ENCODE data around the gene SNED1.

Gene SNED1

GRCh38 chr2:241047253-241048010 is 49.0 kb downstream of the SNED1 start:
- Histone ChIP-seq H3K9ac (no peak overlapping the region), H3K4me1 (ENCODE audit: low read depth, poor library complexity, severe bottlenecking) (no peaks in the 10 kb centered on the region), H3K4me2 (no peak overlapping the region), H3K27me3 (ENCODE audit: insufficient read depth, low read depth) (peaks cover 20% of the 10 kb centered on the region; the same call in 1 of the 2 replicates), H4K20me1 (ENCODE audit: insufficient read depth) (no peaks in the 10 kb centered on the region), H3K27ac (no peak overlapping the region), H3K4me3 (IDR thresholded peaks at IDR 0.05; ENCODE audit: insufficient read depth, low read depth, low read length) (no peak overlapping the region), H2AFZ (ENCODE audit: low read depth) (no peak overlapping the region), H3K36me3 (ENCODE audit: insufficient read depth) (no peaks in the 10 kb centered on the region), H3K79me2 (ENCODE audit: insufficient read depth, low read depth) (no peaks in the 10 kb centered on the region)
- TF ChIP-seq CTCF (conservative IDR thresholded peaks at IDR 0.05; ENCODE audit: low read depth, low read length) = no peak

- Histone ChIP-seq H3K27ac (no peak overlapping the region), H3K36me3 (ENCODE audit: insufficient read depth) (no peaks in the 10 kb centered on the region), H2AFZ (ENCODE audit: low read depth) (no peak overlapping the region), H4K20me1 (ENCODE audit: insufficient read depth) (no peaks in the 10 kb centered on the region), H3K4me3 (IDR thresholded peaks at IDR 0.05; ENCODE audit: insufficient read depth, low read depth, low read length) (no peak overlapping the region), H3K79me2 (ENCODE audit: insufficient read depth, low read depth) (no peaks in the 10 kb centered on the region), H3K27me3 (ENCODE audit: insufficient read depth, low read depth) (peaks cover 14% of the 10 kb centered on the region; the same call in 1 of the 2 replicates), H3K4me1 (ENCODE audit: low read depth, poor library complexity, severe bottlenecking) (no peaks in the 10 kb centered on the region), H3K9ac (no peak overlapping the region), H3K4me2 (no peak overlapping the region)
- TF ChIP-seq CTCF (conservative IDR thresholded peaks at IDR 0.05; ENCODE audit: low read depth, low read length) = no peak
Observed at GRCh38 chr2:241048149-241048948, 49.9 kb downstream of the SNED1 start.

GRCh38 chr2:241048949-241049343 is 50.5 kb downstream of the SNED1 start:
- TF ChIP-seq CTCF (conservative IDR thresholded peaks at IDR 0.05; ENCODE audit: low read depth, low read length) = no peak
- Histone ChIP-seq H2AFZ (ENCODE audit: low read depth) (no peak overlapping the region), H3K27me3 (ENCODE audit: insufficient read depth, low read depth) (peaks cover 9% of the 10 kb centered on the region; the same call in 1 of the 2 replicates), H3K79me2 (ENCODE audit: insufficient read depth, low read depth) (no peaks in the 10 kb centered on the region), H3K9ac (no peak overlapping the region), H3K36me3 (ENCODE audit: insufficient read depth) (no peaks in the 10 kb centered on the region), H3K4me1 (ENCODE audit: low read depth, poor library complexity, severe bottlenecking) (no peaks in the 10 kb centered on the region), H4K20me1 (ENCODE audit: insufficient read depth) (no peaks in the 10 kb centered on the region), H3K27ac (no peak overlapping the region), H3K4me3 (IDR thresholded peaks at IDR 0.05; ENCODE audit: insufficient read depth, low read depth, low read length) (no peak overlapping the region), H3K4me2 (no peak overlapping the region)

GRCh38 chr2:241049739-241050623 is 51.6 kb downstream of the SNED1 start:
- H3K4me2 ChIP-seq = no peak overlapping the region
- H4K20me1 ChIP-seq (ENCODE audit: insufficient read depth) = no peaks in the 10 kb centered on the region
- no peak overlapping the region for H3K27ac ChIP-seq
- no peak overlapping the region for H3K4me3 ChIP-seq (IDR thresholded peaks at IDR 0.05; ENCODE audit: insufficient read depth, low read depth, low read length)
- H3K36me3 ChIP-seq (ENCODE audit: insufficient read depth) = no peaks in the 10 kb centered on the region
- H3K27me3 ChIP-seq (ENCODE audit: insufficient read depth, low read depth) = peaks cover 9% of the 10 kb centered on the region; the same call in 1 of the 2 replicates
- no peak overlapping the region for H3K9ac ChIP-seq
- H2AFZ ChIP-seq (ENCODE audit: low read depth) = no peak overlapping the region
- H3K4me1 ChIP-seq (ENCODE audit: low read depth, poor library complexity, severe bottlenecking) = no peaks in the 10 kb centered on the region
- TF ChIP-seq CTCF (conservative IDR thresholded peaks at IDR 0.05; ENCODE audit: low read depth, low read length) = no peak
- H3K79me2 ChIP-seq (ENCODE audit: insufficient read depth, low read depth) = no peaks in the 10 kb centered on the region
